ENCODE data around the gene C11orf52. TPM values are rescaled to one million over a fixed set of nuclear protein-coding genes. Genes with fewer than 3 reads are reported as not detected.
A peak's percentile ranks its signal among the peaks of the same experiment; 100 is the strongest.

The C11orf52 gene
- total and polyA plus RNA-seq, 2 of the 8 experiments (the other 6 are each of a cell fraction or from before 2014, with no cell fraction given): 1.7 to 2.7 TPM

- Histone ChIP-seq H3K36me3 (ENCODE audit: control insufficient read depth in 2 of 4, insufficient read depth in 4 of 4, low read length in 3 of 4) (no peaks in the 10 kb centered on the region), H3K9ac (replicated peaks in 1 of 4; ENCODE audit: extremely low read depth in 1 of 4, low read depth in 3 of 4, low read length in 3 of 4) (peak within 1 kb of the TSS; percentile 68 to 89 (median 82)), H2BK15ac (ENCODE audit: low read length) (0 out of 2 replicates have a peak within 1 kb of the TSS, but pooled peaks have one; percentile 84), H3K9me3 (ENCODE audit: insufficient read depth in 2 of 2, low read depth in 1 of 2, low read length in 1 of 2) (no peaks in the 10 kb centered on the region), H2BK120ac (replicated peaks; ENCODE audit: low read depth, low read length) (peak within 1 kb of the TSS; percentile 11), H3K14ac (ENCODE audit: insufficient read length) (no peak within 1 kb of the TSS), H3K4ac (replicated peaks; ENCODE audit: insufficient read length, low read depth, low read length) (peak within 1 kb of the TSS; percentile 73), H3K79me2 (ENCODE audit: control insufficient read depth in 1 of 2, insufficient read depth in 2 of 2, low read length in 2 of 2) (no peaks in the 10 kb centered on the region), H4K8ac (ENCODE audit: extremely low read depth, insufficient read depth, low read length) (peak within 1 kb of the TSS; percentile 91; the same call in 1 of the 2 replicates), H3K4me3 (ENCODE audit: extremely low read depth in 1 of 4, insufficient read depth in 2 of 4, low read depth in 3 of 4, low read length in 4 of 4) (peak within 1 kb of the TSS; percentile 66 to 93 (median 82)), H4K20me1 (replicated peaks in 1 of 2; ENCODE audit: control insufficient read depth in 1 of 2, insufficient read depth in 2 of 2, low read length in 2 of 2) (no peaks in the 10 kb centered on the region), H2AFZ (ENCODE audit: low read length) (peak within 1 kb of the TSS; percentile 96), H2BK20ac (ENCODE audit: low read length) (no peak within 1 kb of the TSS), H4K91ac (replicated peaks; ENCODE audit: insufficient read length, low read length) (peak within 1 kb of the TSS; percentile 81), H3K18ac (ENCODE audit: extremely low read depth, low read length) (peak within 1 kb of the TSS; percentile 86; the same call in 1 of the 2 replicates), H3K79me1 (ENCODE audit: low read depth, low read length) (0 out of 2 replicates have a peak, but pooled peaks cover 2% of the 10 kb centered on the region), H4K5ac (ENCODE audit: insufficient read length, low read depth, low read length) (peak within 1 kb of the TSS; percentile 89), H3K4me1 (replicated peaks in 1 of 4; ENCODE audit: control insufficient read depth in 3 of 4, insufficient read depth in 4 of 4, low read length in 3 of 4) (no peaks in the 10 kb centered on the region), H3K4me2 (ENCODE audit: insufficient read depth in 1 of 2, low read depth in 2 of 2, low read length in 2 of 2) (peak within 1 kb of the TSS; percentile 80 to 95), H2BK12ac (ENCODE audit: low read depth, low read length) (peak within 1 kb of the TSS; percentile 40; the same call in 1 of the 2 replicates), H3K27ac (ENCODE audit: low read depth, low read length) (peak within 1 kb of the TSS; percentile 95), H3K23ac (ENCODE audit: insufficient read length) (no peak within 1 kb of the TSS), H3K23me2 (ENCODE audit: low read depth, low read length) (peaks cover 2% of the 10 kb centered on the region; the same call in 1 of the 2 replicates), H3K27me3 (replicated peaks in 1 of 4; ENCODE audit: control insufficient read depth in 3 of 4, extremely low read depth in 1 of 4, insufficient read depth in 3 of 4, low read length in 3 of 4) (no peaks in the 10 kb centered on the region), H2AK5ac (ENCODE audit: low read depth, low read length) (peak within 1 kb of the TSS; percentile 43; the same call in 1 of the 2 replicates), H3K56ac (replicated peaks; ENCODE audit: insufficient read length, low read depth, low read length) (peak within 1 kb of the TSS; percentile 59), H2BK5ac (ENCODE audit: low read depth, low read length) (peak within 1 kb of the TSS; percentile 97)
- CTCF ChIA-PET (ENCODE audit: partially characterized antibody): interaction anchor here (0.8 to 6.2 kb wide), 16 partner anchors 10 to 516 kb away, joined by 3 to 36 read pairs (median 4); no protein-coding TSS in a partner anchor
- FAIRE-seq (peak; percentile 72), DNase-seq (ENCODE audit: low read depth in 1 of 2, low spot score in 2 of 2) (peak; percentile 94 to 98)
- POLR2A ChIA-PET (ENCODE audit: partially characterized antibody): interaction anchor here (1.2 to 1.5 kb wide), 3 partner anchors 8 to 112 kb away, joined by 4 to 6 read pairs (median 4); partner anchors contain the start of gene ALG9
- WGBS, 2 experiments (ENCODE audit: extremely low coverage in 1 of 2, insufficient coverage in 1 of 2, insufficient read length in 1 of 2, insufficient replicate concordance in 2 of 2, low coverage in 1 of 2, low lambda C conversion rate in 2 of 2, missing lambda C conversion rate in 1 of 2): 2% methylated on average over 41 of the region's 55 CpGs; no CpG with 5 or more reads in 1 of the 2 experiments
- TF ChIP-seq TCF12 (IDR thresholded peaks at IDR 0.05; ENCODE audit: low read depth, low read length) (peak; percentile 56; the same call in 1 of the 2 replicates), SP1 (IDR thresholded peaks at IDR 0.05; ENCODE audit: low read depth, low read length) (peak; percentile 69; the same call in 1 of the 2 replicates), SIRT6 (IDR thresholded peaks at IDR 0.05; ENCODE audit: low read length) (no peak), PHF8 (conservative IDR thresholded peaks at IDR 0.05; ENCODE audit: low read depth, low read length) (peak; percentile 91), SP4 (IDR thresholded peaks at IDR 0.05; ENCODE audit: low read length) (0 out of 2 replicates have a peak, but pooled peaks have one; percentile 37), RBBP5 (IDR thresholded peaks at IDR 0.05; ENCODE audit: borderline replicate concordance, low read depth, low read length) (peak; percentile 87), TBP (IDR thresholded peaks at IDR 0.05; ENCODE audit: low read depth, low read length) (peak; percentile 44; the same call in 1 of the 2 replicates), TEAD4 (IDR thresholded peaks at IDR 0.05; ENCODE audit: low read depth, low read length) (peak; percentile 74; the same call in 1 of the 2 replicates), BACH1 (IDR thresholded peaks at IDR 0.05; ENCODE audit: low read length) (peak; percentile 75), YY1 (IDR thresholded peaks at IDR 0.05; ENCODE audit: low read depth, low read length) (peak; percentile 79), POLR2AphosphoS5 (IDR thresholded peaks at IDR 0.05; ENCODE audit: low read depth, low read length) (peak; percentile 90), HDAC2 (IDR thresholded peaks at IDR 0.05; ENCODE audit: borderline replicate concordance in 1 of 2, low read depth in 2 of 2, low read length in 2 of 2) (peak in 1 of 2 experiments; percentile 89; a peak in 2 of 4 replicates)
These were observed 39.7 kb upstream of the C11orf52 start, which contains the start of the genes CFAP68 and FDXACB1 for GRCh38 chr11:111878849-111879636. Gene CFAP68, plus strand, starts transcription at chr11:111879541. Its CDS starts 20 bp downstream, at chr11:111879561. Gene FDXACB1, minus strand, starts transcription at chr11:111879165. Its CDS starts 33 bp downstream, at chr11:111879132.
